Measurements from ENCODE around the gene KLHL26.

The KLHL26 gene

DNA sequence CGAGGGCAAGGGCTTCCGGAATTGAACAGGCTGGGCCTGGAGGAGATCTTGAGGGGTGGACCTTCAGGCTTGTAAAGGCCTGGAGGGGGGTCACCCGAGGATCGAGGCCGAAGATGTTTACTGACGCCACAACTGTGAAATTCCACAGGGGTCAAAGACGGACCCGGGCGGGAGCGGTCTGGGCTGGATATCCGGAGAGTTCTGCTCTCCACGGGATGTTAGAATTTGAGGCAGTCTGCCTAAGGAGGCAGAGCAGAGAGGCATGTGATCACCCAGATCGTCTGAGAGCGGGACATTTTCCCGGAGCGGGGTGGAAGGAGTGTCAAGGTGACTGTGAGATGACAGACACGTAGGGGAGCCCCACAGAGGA, 13.2 kb downstream of the KLHL26 start:
- no peak for DNase-seq

DNA sequence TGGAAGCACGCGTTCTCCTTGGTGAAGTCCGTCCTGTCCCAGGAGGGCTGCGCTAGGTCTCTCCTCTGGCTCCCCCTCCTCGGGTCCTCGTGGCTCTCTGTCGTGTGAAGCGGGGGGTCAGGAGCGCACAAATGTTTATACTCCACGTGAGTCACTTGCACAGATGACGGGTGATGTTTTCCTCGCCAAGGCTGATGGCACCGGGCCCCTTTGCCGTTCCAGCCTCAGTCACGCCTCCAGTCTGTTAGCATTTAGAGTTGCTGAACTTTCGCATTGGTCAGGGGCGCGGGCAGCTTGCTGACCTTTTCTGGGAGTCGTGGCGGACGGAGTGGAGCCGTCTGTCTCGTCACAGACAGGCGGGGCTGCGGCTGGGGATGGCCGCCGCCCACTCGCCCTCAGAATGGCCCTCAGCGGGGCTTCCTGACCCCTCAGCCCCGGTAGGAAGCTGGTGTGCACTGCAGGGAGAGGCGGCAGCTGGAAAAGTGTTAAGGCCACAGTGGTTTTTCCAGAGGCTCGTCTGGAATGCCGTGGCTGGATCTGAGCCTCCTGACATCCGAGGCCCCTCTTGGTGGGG, 13.7 kb downstream of the KLHL26 start:
- no peak for DNase-seq

DNA sequence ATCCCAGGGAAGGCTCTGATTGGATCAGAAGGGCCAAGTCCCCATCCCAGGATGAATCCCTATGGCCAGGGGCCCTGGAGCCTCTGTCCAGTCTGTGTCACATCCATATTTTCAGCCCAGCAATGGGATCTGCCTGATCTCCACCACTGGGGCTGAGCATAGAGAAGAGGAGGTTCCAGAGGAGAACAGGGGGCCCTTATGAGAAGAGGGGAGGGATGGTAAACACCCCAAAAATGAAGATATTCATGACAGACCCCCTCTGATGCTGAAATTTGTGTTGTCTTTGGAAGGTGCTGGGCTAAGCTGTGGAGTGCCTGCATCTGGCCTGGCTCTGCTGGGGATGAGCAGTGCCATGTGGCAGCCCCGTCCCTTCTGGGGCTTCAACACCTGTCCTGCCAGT, 14.5 kb downstream of the KLHL26 start:
- no peak for DNase-seq

DNA sequence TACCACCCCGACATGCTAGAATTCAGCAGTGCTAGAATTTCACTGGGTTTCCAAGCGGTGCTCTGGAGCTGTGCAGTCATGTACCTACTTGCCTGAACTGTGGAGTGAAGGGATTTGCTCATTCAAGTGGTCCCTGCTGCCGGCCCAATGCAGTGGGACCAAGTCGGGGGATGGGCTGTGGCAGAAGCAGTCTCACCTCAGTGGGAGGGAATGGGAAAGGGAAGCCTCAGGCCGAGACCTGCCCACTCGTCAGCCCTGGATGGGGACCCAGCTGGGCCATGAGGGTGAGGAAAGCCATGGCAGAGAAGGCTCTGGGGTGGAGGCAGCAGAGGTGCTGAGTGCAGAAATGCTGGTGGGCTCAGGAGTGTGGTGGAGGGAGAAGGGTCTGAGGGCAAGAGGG, 14.9 kb downstream of the KLHL26 start:
- DNase-seq: no peak

DNA sequence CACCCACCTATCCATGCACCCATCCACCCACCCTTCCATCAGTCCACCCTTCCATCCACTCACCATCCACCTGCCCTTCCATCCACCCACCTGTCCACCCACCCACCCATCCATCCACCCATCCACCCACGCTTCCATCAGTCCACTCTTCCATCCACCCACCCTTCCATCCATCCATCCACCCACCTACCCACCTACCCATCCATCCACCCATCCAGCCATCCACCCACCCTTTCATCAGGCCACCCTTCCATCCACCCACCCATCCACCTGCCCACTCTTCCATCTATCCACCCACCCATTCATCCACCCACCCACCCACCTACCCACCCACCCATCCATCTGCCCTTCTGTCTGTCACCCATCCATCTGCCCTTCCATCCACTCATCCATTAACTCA, 17.0 kb downstream of the KLHL26 start:
- DNase-seq: no peak

DNA sequence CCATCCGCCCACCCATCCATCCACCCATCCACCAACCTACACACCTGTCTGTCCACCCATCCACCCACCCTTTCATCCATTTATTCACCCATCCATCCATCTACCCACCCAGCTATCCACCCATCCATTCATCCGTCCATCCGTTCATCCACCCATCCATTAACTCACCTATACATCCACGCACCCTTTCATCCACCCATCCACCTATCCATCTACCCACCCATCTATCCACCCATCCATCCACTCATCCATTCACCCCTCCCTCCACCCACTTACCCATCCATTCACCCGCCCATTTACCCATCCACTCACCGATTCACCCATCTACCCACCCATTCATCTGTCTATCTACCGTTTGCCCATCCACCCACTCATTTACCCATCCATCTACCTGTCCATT, 17.6 kb downstream of the KLHL26 start:
- DNase-seq: no peak

DNA sequence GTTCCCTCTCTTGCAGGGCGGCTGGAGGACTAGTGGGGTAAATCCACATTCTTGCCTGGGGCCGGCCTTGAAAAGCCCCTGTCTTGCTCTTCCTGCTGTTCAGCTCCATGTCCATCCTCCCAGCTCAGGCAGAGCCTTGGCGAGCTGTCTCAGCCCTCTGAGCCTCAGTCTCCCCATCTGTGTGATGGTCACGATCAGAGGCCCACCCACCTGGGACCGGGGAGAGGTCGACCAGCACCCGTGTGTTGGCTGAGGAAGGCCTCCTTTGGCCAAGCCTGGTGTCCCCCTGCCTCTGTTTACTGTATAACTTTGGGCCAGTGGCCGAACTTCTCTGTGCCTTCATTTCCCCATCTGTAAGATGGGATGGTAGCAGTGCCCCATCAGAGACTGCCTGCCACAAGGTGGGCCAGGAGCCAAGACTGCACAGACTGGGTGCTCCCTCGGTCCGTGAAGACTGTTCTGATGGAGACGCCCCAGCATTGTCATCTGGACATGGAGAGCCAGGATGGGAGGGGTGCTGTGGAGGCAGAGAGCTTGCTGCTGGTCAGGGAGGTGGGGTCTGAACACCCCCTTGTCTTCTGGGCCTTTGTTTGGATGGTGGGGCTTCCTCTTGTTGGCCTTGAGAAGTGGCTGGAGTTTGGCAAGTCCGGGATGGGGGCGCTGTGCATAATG, 18.5 kb downstream of the KLHL26 start:
- DNase-seq: no peak

DNA sequence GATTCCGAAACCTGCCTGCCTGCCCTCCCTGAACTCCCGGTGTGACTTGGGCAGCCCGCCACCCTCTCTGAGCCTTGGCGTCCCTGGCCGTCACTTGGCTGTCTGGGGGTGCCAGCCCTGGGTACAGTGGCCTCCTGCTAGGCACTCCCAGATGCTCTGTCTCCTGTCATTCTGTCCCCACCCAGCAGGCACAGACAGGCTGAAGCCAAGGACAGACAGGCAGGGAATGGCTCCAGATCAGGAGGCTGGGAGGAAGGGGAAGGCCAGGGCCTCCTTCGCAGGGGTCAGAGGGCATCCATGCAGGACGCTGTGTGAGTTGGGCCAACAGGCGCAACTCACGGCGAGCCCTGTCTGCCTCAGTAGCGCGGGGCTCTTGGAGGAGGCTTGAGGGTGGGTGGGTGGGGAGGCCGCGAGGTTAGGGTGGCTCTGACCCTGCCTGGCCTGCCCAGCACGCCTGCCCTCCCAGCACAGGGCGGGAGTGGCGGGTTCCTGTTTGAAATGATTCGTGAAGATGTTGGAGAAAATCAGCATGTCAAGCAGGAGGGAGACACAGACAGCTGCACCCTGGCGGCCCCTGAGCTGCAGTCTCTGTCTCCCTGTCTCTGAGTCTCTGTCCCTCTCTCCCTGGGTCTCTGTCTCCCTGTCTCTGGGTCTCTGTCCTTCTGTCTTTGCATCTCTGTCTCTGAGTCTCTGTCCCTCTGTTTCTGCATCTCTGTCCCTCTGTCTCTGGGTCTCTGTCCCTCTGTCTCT, 19.7 kb downstream of the KLHL26 start:
- no peak for DNase-seq

DNA sequence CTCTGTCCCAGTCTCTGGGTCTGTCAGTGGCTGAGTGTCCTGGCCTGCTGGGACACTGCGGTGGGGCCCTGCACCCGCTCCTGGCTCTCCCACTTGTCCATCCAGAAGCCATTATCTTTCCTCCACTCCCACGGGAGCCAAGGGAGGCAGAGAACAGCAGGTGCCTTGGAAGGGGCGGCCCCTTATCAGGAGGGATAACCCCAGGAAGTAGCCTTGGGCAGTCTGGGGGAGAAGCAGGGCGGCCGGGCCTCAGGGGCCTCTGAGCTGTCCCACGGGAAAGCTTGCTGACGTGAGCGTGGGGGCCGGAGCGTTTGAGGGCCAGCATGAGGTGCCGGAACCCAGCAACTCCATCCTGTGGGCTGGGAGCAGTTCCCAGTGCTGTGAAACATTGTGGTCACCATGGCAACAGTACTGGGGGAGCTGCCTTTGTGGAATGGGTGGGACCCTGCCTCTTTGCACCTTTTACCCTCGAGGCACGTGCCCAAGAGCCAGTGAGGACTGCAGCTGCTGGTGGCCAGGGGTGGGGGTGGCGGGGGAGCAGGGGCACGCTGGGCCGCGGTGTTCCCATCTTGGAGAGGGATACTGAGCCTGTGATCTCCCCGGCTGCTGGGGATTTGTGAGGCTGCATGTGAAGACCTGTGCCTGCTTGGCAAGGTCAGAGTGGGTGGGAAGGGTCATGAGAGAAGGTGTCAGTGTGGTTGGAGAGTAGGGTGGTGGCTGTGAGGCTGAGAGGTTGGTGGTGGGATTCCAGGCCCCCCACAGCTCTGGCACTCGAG, 20.9 kb downstream of the KLHL26 start:
- DNase-seq: no peak

DNA sequence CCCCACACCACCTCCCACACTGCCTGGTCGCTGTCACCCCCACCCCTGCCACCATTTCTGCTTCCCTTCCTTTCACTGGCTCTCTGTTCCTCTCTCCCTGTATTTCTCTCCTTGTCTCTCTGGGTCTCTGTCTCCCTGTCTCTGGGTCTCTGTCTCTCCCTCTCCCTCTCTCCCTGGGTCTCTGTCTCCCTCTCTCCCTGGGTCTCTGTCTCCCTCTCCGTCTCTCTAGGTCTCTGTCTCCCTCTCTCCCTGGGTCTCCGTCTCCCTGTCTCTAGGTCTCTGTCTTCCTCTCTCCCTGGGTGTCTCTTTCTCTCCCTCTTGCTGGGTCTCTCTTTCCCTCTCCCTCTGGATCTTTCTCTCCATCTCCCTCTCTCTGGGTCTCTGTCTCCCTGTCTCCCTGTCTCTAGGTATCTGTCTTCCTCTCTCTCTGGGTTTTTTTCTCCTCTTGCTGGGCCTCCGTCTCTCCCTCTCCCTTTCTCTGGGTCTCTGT, 21.6 kb downstream of the KLHL26 start:
- no peak for DNase-seq

DNA sequence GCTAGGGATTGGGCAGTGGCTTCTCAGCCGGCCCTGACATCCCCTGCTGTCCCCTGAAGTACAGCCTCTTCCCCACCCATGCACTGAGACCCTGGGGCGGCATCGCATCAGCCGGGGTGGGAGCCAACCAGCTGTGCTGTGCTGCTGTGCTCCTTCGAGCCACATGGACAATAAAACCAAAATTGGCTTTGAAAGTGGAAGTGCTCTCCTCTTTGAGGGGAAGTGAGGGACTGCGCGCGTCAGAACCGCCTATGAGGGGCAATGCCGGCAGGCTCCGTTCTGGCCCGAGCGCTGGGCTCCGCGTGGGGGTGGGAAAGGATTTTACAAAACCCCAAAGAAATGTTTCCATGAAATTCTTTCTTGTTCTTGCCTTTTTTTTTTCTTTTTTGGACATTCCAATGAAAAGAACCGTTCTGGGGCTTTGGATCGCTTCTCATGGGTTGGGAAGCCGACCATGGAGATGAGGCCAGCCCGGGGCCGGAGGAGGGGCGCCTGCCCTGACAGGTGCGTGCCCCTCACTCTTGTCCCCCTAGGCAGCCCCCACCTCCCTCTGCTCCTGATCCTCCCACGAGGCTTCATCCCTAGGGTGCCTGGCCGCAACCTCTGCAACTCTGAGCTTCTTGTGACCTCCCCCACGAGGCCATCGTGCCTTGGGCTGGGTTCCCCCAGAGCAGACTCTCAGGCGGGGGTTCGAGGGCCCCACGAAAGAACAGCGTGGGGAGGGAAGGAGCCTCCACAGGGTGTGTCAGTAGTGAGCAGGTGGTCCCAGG, 22.6 kb downstream of the KLHL26 start:
- DNase-seq: no peak

DNA sequence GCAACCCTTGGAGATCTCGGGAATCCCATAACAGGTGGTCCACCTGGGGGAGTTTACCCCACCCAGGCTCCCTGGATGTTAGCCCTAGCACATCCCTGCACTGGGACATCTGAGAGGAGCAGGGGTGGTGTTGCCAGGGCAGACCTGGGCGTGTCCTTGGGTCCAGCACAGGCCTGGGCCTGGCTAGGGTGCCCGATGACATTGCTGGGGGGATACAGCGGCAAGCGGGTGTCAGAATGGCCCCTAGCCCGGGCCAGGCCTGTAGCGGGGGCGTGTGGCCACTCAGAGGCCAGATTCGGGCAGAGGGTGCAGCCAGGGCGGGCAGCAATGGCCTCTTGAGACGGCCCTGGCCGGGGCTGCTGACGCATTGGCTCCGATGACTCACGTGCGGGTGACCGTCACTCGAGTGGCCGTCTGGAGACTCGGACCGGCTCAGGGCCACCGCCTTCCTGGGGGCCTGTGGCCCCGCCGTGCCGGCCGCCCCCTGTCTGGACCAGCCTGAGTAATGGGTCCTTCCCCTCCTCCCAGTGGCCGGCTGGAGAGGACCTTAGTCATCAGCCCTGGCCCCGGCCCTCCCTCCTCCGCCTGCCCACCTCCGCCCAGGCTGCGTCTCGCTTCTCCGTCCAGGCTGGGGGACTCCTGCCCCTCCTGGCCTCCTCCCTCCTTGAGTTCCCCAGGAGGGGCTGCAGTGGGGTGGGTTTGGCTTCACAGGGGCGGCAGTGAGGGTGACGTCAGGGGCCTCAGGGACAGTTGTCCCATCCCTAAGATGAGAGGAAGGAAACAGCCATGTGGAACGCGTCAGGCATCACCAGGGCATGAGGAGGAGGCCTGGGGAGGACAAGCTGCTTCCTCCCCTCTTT, 23.5 kb downstream of the KLHL26 start:
- no peak for DNase-seq

DNA sequence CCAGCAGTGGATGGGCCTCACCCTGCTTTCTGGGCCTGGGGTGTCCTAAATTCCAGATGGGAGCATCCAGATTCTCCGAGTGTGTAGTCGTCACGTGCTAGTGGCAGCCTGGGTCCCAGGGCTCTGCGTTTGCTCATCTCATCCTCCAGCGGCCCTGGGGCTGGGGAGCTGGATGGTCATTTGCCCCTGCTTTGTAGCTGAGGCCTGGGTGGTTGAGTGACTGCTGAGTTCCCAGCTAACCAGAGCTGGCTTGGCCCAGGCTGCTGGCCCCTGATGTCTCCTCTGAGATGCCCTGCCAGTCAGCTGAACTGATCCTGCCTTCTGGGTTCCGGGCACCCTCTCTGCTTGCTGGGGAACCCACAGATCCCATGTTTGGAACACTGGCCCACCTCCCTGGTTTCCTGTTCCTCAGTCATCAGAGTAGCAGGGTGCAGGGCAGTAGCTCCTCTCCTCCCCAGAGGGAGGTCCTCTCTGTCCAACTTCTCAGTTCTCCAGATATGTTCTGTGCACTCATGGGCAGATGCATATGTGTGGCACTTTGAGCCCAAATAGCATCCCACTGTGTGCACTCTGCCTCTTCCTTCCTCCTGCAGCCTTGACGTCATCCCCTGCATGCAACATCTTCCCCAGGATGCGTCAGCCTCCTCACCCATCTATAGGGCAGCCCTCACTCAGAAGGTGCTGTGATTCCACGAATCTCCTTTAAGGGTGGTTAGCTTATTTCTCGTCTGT, 24.3 kb downstream of the KLHL26 start:
- no peak for DNase-seq

DNA sequence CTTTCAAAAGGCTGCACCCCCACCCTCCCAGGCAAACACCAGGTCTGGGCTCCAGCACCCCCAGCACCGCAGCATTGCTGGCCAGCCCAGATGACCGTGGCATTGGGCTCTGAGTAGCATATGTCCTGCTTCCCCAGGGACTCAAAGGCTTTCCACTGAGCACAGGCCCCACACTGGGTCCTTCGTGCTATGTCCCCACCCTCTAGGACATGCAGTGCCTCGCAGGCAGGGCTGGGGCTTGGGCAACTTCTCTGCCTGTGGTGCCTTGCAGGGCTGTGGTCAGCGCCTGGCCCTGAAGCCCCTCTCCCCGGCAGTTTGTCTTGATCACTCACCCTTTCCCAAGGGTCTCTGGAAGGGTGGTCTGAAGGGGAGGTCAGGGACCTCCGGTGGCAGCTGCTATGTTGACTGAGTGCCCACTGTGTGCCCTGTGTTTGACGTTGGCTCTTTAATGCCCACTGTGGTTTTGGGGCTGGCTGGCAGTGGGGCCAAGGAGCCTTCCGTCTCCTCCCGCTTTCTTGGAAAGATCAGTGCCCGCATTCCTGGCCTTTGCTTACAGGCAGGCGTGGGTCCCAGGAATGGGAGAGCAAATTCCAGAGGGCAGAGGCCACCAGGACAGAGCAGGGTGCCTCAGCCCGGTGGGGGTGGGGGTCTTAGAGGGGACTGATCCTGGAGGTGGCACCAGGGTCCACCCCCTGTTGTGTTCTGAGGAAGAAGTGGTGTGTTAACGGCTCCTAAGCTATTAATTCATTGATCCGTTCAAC, 26.3 kb downstream of the KLHL26 start:
- DNase-seq: no peak

DNA sequence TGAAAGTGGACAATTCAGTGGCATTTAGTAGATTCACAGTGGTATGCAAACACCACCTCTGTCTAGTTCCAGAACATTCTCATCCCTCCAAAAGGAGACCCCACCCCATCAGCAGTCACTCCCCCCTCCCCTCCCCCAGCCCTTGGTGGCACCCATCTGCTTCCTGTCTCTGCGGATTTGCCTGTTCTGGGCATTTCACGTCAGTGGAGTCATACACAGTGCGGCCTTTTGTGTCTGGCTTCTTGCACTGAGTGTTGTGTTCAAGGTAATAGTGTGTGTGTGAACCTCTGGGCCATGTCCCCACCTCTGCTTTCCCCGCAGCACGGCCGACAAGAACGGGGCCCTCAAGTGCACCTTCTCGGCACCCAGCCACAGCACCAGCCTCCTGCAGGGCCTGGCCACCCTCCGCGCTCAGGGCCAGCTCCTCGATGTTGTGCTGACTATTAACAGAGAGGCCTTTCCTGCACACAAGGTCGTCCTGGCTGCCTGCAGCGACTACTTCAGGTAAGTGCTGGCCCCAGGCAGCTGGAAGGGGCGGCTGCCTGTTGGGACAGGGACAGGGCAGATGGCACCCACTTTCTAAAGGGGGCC, 27.2 kb downstream of the KLHL26 start:
- no peak for DNase-seq

DNA sequence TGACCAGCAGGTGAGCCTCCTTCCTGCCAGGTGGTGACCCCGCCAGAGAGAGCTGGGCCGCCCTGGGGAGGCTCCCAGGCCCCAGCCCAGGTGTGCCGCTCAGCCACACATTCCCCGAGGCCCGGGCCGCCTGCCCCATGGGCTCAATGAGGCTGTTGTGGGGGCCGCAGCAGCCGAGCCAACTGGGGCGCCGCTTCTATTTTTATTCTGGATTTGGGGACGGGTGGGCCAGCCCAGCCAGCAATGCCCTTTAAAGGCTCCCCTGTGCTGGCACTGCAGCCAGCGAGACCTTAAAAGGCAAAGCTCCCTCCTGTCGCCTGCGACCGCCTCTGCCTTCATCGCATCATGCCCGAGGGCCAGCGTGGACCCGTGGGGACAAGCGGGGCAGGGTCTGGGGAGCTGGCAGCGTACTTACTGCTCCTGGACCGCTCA, 29.0 kb downstream of the KLHL26 start:
- no peak for DNase-seq

DNA sequence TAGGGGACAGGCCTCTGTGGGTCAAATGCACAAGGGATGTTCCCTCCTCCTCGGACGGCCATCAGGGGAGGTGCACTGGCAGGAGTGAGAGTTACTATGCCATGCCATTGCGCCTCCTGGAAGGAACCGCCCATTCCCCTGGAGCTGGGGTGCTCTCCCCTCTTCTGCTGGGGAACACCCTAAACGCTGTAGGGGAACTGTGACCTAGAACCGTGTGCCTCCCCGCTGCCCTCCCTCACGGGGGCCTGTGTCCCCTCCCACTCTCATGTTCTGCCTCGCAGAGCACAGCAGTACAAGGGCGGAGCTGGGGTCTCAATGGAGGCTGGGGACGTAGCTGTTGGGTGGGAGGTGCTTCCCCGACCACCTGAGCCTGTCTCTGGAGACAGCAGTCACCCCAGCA, 29.5 kb downstream of the KLHL26 start:
- DNase-seq: no peak

DNA sequence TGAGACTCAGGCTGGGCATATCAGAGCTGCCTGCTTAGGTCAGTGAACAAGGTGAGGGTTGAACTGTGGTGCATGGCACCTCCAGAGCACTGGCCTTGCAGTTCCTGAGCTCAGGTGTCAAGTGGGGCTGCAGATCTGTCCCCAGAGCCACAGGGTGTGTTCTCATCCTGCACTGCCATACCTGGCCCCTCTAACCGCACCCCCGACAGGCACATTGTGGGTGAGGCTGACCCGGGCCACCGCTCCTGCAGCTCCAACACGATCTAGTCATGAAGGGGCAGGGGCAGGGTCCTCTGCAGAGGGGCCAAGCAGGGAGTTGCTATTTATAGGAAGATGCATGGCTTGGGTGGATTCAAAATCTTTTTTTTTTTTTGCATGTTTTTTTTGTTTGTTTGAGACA, 30.0 kb downstream of the KLHL26 start:
- DNase-seq: no peak

DNA sequence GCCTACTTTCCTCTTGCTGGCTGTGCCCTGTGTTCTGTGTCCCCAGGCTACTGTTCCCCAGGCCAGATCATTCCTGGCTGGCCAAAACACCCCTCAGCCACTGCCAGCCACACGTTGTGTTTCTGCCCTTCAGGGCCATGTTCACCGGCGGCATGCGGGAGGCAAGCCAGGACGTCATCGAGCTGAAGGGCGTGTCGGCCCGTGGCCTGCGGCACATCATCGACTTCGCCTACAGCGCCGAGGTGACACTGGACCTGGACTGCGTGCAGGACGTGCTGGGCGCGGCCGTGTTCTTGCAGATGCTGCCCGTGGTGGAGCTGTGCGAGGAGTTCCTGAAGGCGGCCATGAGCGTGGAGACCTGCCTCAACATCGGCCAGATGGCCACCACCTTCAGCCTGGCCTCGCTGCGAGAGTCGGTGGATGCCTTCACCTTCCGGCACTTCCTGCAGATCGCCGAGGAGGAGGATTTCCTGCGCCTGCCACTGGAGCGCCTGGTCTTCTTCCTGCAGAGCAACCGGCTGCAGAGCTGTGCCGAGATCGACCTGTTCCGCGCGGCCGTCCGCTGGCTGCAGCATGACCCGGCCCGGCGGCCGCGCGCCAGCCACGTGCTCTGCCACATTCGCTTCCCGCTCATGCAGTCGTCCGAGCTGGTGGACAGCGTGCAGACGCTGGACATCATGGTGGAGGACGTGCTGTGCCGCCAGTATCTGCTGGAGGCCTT, 30.9 kb downstream of the KLHL26 start:
- DNase-seq: no peak
